Breast epithelium (tissue), 4 donors: ENCODE measurements around the gene VEGFC. TPM values are rescaled to one million over a fixed set of nuclear protein-coding genes. Genes with fewer than 3 reads are reported as not detected.

Experiments
- DNase-seq, 2 donors: peaks; one replicate each; pipeline ENCODE4 v3.0.0-alpha.2; 2019; ENCODE audit warnings: low spot score in 2 of 2
- H3K27ac ChIP-seq, 2 donors: fragments of 200-600 bp; sonication (generic) in 1 of 2; one replicate each; pipeline ENCODE4 v1.5.1; 2016 to 2019; ENCODE audit warnings: mild to moderate bottlenecking in 1 of 2
- H3K27me3 ChIP-seq, 2 donors: fragments of 200-600 bp; sonication (generic) in 1 of 2; one replicate each; pipeline versions ENCODE4 v1.5.1 to v1.6.0; 2017 to 2019; ENCODE audit warnings: control low read depth in 1 of 2, mild to moderate bottlenecking in 1 of 2
- H3K36me3 ChIP-seq: fragments of 200-600 bp; one replicate; pipeline ENCODE4 v1.5.1; 2019
- H3K4me1 ChIP-seq, 2 donors: fragments of 200-600 bp; sonication (generic); one replicate each; pipeline ENCODE4 v1.5.1; 2016 to 2019; ENCODE audit warnings: control low read depth in 1 of 2
- H3K4me3 ChIP-seq, 3 donors: fragments of 200-600 bp; sonication (generic); 1 replicate in 2 of 3; 2 replicates in 1 of 3; pipeline ENCODE4 v1.5.1; 2016 to 2019; ENCODE audit warnings: mild to moderate bottlenecking in 3 of 3, moderate library complexity in 2 of 3
- H3K9me3 ChIP-seq, 2 donors: fragments of 200-600 bp; sonication (generic) in 1 of 2; one replicate each; pipeline ENCODE4 v1.5.1; 2016 to 2019; ENCODE audit warnings: control low read depth in 1 of 2
- POLR2A ChIP-seq: fragments of 450-650 bp; IDR thresholded peaks from one replicate; pipeline ENCODE4 v1.6.1; 2016; ENCODE audit warnings: antibody characterized with exemption, mild to moderate bottlenecking, moderate library complexity
- POLR2AphosphoS5 ChIP-seq, 3 donors: sonication (generic); formaldehyde crosslinking; IDR thresholded peaks; one replicate each; pipeline ENCODE4 v1.6.1; 2017; ENCODE audit warnings: antibody characterized with exemption in 3 of 3
- intact Hi-C: fragments of 100-400 bp; cut with DNase I; formaldehyde crosslinking; loops from one replicate; pipeline ENCODE4 v1.15.1; 2023; ENCODE audit warnings: low total_unique reads
- total RNA-seq, 3 donors: library from RNA; depleted of rRNA; stranded (reverse); fragments of >200 nt; gene quantifications; one replicate each; pipeline ENCODE4 v1.1.0, GENCODE V29; 2016
- TF ChIP-seq, protein P1 (sequence below), 3 donors: fragments of 450-650 bp; IDR thresholded peaks; one replicate each; pipeline ENCODE4 v1.5.1; 2016 to 2017; ENCODE audit warnings: antibody characterized with exemption in 3 of 3, mild to moderate bottlenecking in 3 of 3, moderate library complexity in 3 of 3

The VEGFC gene
- total RNA-seq, 3 donors from 2014 or later = 6.9 to 17.0 (median 11.2) TPM

DNA sequence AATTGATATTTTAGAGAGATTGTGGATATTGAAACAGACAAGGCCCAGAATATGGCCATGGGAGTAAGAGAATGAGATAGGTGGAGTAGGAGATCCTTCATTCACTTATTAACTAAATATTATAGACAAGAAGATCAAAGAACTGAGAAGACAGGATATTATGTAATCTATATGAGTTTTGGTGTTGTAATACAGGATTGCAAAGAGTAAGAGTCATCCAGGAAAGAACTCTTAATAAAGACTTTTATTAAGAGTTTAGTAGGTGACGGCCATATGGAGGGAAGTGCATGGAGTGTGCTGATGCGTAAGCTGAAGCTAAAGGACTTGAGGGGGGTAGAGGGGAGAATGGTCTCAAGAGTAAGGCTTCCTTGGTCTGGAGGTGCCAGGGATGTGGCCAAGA lies 153.7 kb downstream of the VEGFC start:
- Histone ChIP-seq H3K9me3 (no peaks in the 10 kb centered on the region), H3K27me3 (no peaks in the 10 kb centered on the region), H3K4me3 (no peak overlapping the region), H3K36me3 (no peaks in the 10 kb centered on the region), H3K27ac (no peak overlapping the region), H3K4me1 (no peaks in the 10 kb centered on the region)
- intact Hi-C loops = loop anchor here (5.0 kb wide), 1 partner anchor 318 kb away; no protein-coding TSS in a partner anchor
- no peak for DNase-seq
- TF ChIP-seq POLR2A (no peak), POLR2AphosphoS5 (IDR thresholded peaks at IDR 0.05) (no peak)
- TF ChIP-seq, protein P1, sequence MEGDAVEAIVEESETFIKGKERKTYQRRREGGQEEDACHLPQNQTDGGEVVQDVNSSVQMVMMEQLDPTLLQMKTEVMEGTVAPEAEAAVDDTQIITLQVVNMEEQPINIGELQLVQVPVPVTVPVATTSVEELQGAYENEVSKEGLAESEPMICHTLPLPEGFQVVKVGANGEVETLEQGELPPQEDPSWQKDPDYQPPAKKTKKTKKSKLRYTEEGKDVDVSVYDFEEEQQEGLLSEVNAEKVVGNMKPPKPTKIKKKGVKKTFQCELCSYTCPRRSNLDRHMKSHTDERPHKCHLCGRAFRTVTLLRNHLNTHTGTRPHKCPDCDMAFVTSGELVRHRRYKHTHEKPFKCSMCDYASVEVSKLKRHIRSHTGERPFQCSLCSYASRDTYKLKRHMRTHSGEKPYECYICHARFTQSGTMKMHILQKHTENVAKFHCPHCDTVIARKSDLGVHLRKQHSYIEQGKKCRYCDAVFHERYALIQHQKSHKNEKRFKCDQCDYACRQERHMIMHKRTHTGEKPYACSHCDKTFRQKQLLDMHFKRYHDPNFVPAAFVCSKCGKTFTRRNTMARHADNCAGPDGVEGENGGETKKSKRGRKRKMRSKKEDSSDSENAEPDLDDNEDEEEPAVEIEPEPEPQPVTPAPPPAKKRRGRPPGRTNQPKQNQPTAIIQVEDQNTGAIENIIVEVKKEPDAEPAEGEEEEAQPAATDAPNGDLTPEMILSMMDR (IDR thresholded peaks at IDR 0.05) = no peak

DNA sequence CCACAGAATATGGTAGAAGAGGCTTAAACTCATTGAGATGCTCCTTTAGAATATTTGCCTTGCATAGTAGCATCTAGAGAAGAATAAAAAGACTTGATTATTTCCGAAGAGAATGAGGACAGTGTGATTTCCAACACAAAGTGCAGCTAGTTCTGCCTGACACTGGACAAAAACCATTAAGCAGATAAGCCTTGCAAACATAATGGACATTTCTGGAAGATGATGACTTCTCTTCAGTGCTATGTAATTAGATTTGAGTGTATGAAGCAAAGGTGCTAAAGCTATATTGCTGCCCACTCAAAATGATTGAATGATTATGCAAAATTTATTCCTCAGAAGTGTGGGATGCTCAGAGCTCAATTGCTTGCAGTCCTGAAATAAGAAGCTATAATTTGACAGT lies 156.4 kb downstream of the VEGFC start:
- H3K27me3 ChIP-seq = no peaks in the 10 kb centered on the region
- intact Hi-C loops = loop anchor here (5.0 kb wide), 1 partner anchor 321 kb away; no protein-coding TSS in a partner anchor
- H3K4me1 ChIP-seq = no peaks in the 10 kb centered on the region
- no peaks in the 10 kb centered on the region for H3K36me3 ChIP-seq
- no peak overlapping the region for H3K27ac ChIP-seq
- no peak overlapping the region for H3K4me3 ChIP-seq
- H3K9me3 ChIP-seq = no peaks in the 10 kb centered on the region
- TF ChIP-seq POLR2A (no peak), POLR2AphosphoS5 (IDR thresholded peaks at IDR 0.05) (no peak)
- TF ChIP-seq, protein P1 (IDR thresholded peaks at IDR 0.05) = no peak
- DNase-seq = no peak

DNA sequence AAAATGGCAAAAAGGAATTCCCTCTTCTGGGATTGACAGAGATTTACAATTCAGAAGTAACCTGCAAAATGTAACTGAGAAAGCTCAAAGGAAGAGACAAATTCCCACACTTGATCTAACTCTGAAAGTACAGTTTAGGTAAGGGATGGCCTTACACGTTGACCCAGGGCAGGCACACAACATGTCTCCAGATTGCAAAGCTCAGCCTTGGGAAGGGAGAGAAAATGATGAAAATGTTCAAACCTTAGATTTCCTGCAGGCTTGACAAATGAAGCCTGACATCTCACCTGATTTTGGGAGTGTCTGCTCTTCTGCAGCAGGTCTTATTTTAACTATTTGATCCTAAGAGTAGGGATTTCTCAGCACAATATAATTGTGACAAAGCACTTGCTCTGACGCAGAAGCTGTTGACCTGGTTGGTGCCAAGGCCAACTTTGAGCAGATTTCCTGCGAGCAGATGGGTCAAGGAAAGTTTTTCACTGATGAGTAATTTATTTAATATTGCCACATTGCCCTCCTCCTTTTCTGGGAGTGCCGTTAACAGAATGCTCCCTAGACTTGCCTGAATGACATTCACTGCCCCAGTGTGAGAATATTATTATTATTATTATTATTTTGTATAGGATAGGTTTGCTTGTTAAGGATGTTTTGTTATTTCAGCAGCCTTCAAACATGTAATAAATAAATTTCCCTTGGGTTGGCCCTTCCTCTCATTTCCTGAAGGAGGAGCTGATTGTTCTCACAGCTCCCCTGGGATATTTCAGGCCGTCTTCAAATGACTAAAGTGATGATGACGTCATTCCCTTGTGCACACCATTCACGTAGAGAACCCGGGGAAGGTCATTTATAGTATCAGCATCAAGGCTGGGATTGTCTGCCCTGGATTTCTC lies 157.1 kb downstream of the VEGFC start:
- TF ChIP-seq, protein P1 (IDR thresholded peaks at IDR 0.05) = no peak
- TF ChIP-seq POLR2AphosphoS5 (IDR thresholded peaks at IDR 0.05) = no peak
- no peak for TF ChIP-seq POLR2A
- Histone ChIP-seq H3K36me3 (no peaks in the 10 kb centered on the region), H3K4me3 (no peak overlapping the region), H3K9me3 (no peaks in the 10 kb centered on the region), H3K27ac (no peak overlapping the region), H3K27me3 (no peaks in the 10 kb centered on the region), H3K4me1 (no peaks in the 10 kb centered on the region)
- no peak for DNase-seq
- intact Hi-C loops = loop anchor here (5.0 kb wide), 1 partner anchor 322 kb away; no protein-coding TSS in a partner anchor
